SK-N-SH treated with all-trans-retinoic acid at 6 μM for 48 hours (cell line): ENCODE data around the gene ASIC5.
A peak's percentile ranks its signal among the peaks of the same experiment; 100 is the strongest.

Experiments
- ATAC-seq: fragments of 200-7000 bp; cut with Tn5 transposase; 3 replicates; pipeline ENCODE4 v1.9.1; 2020; ENCODE audit warnings: mild to moderate bottlenecking, moderate library complexity
- ARNTL ChIP-seq: fragments of 450-650 bp; formaldehyde crosslinking; IDR thresholded peaks from 2 replicates; pipeline ENCODE4 v1.5.0; 2020; ENCODE audit warnings: low read depth, mild to moderate bottlenecking, moderate library complexity, borderline replicate concordance
- BACH2 ChIP-seq: fragments of 250-450 bp; sonication (Bioruptor Pico); IDR thresholded peaks from 2 replicates; pipeline ENCODE4 v1.9.0; 2021; ENCODE audit warnings: mild to moderate bottlenecking, borderline replicate concordance
- CREB5 ChIP-seq: fragments of 250-450 bp; sonication (Bioruptor Pico); IDR thresholded peaks from 2 replicates; pipeline ENCODE4 v1.5.1; 2020; ENCODE audit warnings: low read depth, mild to moderate bottlenecking, moderate library complexity
- CSDC2 ChIP-seq: fragments of 250-450 bp; sonication (Bioruptor Pico); IDR thresholded peaks from 2 replicates; pipeline ENCODE4 v1.5.0; 2020; ENCODE audit warnings: mild to moderate bottlenecking, moderate library complexity
- CSRNP3 ChIP-seq: fragments of 250-450 bp; sonication (Bioruptor Pico); IDR thresholded peaks from 2 replicates; pipeline ENCODE4 v1.5.1; 2021; ENCODE audit warnings: mild to moderate bottlenecking, moderate library complexity
- ESRRG ChIP-seq: fragments of 250-450 bp; sonication (Bioruptor Pico); IDR thresholded peaks from 2 replicates; pipeline ENCODE4 v1.6.1; 2021; ENCODE audit warnings: mild to moderate bottlenecking
- GLIS3 ChIP-seq: fragments of 250-450 bp; sonication (Bioruptor Pico); IDR thresholded peaks from 2 replicates; pipeline ENCODE4 v1.5.0; 2020; ENCODE audit warnings: mild to moderate bottlenecking, moderate library complexity
- ISL1 ChIP-seq: fragments of 250-450 bp; sonication (Bioruptor Pico); IDR thresholded peaks from 2 replicates; pipeline ENCODE4 v2.1.2; 2022; ENCODE audit warnings: mild to moderate bottlenecking, moderate library complexity
- PATZ1 ChIP-seq: fragments of 250-450 bp; sonication (Bioruptor Pico); IDR thresholded peaks from 2 replicates; pipeline ENCODE4 v1.8.0; 2020; ENCODE audit warnings: mild to moderate bottlenecking, moderate library complexity, borderline replicate concordance
- POU6F1 ChIP-seq: fragments of 250-450 bp; sonication (Bioruptor Pico); IDR thresholded peaks from 2 replicates; pipeline ENCODE4 v1.8.0; 2021; ENCODE audit warnings: low read depth, mild to moderate bottlenecking, moderate library complexity, borderline replicate concordance
- PPARA ChIP-seq: fragments of 250-450 bp; sonication (Bioruptor Pico); IDR thresholded peaks from 2 replicates; pipeline ENCODE4 v1.5.0; 2020; ENCODE audit warnings: mild to moderate bottlenecking, borderline replicate concordance
- RARB ChIP-seq: fragments of 250-450 bp; sonication (Bioruptor Pico); IDR thresholded peaks from 2 replicates; pipeline ENCODE4 v1.8.0; 2021; ENCODE audit warnings: mild to moderate bottlenecking, moderate library complexity
- SNAI2 ChIP-seq: fragments of 250-450 bp; sonication (Bioruptor Pico); IDR thresholded peaks from 2 replicates; pipeline ENCODE4 v1.5.0; 2020; ENCODE audit warnings: mild to moderate bottlenecking, moderate library complexity
- TCF4 ChIP-seq: fragments of 250-450 bp; sonication (Bioruptor Pico); IDR thresholded peaks from 2 replicates; pipeline ENCODE4 v1.8.0; 2021; ENCODE audit warnings: mild to moderate bottlenecking, moderate library complexity, borderline replicate concordance
- TOX ChIP-seq: fragments of 250-450 bp; sonication (Bioruptor Pico); IDR thresholded peaks from 2 replicates; pipeline ENCODE4 v1.8.0; 2021; ENCODE audit warnings: mild to moderate bottlenecking, moderate library complexity, borderline replicate concordance
- TSHZ2 ChIP-seq: fragments of 250-450 bp; sonication (Bioruptor Pico); IDR thresholded peaks from 2 replicates; pipeline ENCODE4 v1.5.0; 2020; ENCODE audit warnings: mild to moderate bottlenecking, moderate library complexity
- ZFP3 ChIP-seq: fragments of 250-450 bp; sonication (Bioruptor Pico); IDR thresholded peaks from 2 replicates; pipeline ENCODE4 v1.5.0; 2020; ENCODE audit warnings: mild to moderate bottlenecking, moderate library complexity
- ZFP30 ChIP-seq: fragments of 450-650 bp; formaldehyde crosslinking; IDR thresholded peaks from 2 replicates; pipeline ENCODE4 v1.5.0; 2022; ENCODE audit warnings: mild to moderate bottlenecking, moderate library complexity
- ZNF565 ChIP-seq: fragments of 450-650 bp; formaldehyde crosslinking; conservative IDR thresholded peaks from 2 replicates; pipeline ENCODE4 v1.5.0; 2020; ENCODE audit warnings: low read depth, mild to moderate bottlenecking, moderate library complexity
- ZNF70 ChIP-seq: fragments of 450-650 bp; formaldehyde crosslinking; IDR thresholded peaks from 2 replicates; pipeline ENCODE4 v1.5.0; 2020; ENCODE audit warnings: mild to moderate bottlenecking, moderate library complexity
- ZNF8 ChIP-seq: fragments of 450-650 bp; formaldehyde crosslinking; IDR thresholded peaks from 2 replicates; pipeline ENCODE4 v1.5.0; 2020; ENCODE audit warnings: mild to moderate bottlenecking, moderate library complexity

The ASIC5 gene

GRCh38 chr4:155854582-155855226, 11.4 kb downstream of the ASIC5 start:
- peak; percentile 32; the same call in 1 of the 3 replicates for ATAC-seq

GRCh38 chr4:155853189-155853588, 12.9 kb downstream of the ASIC5 start:
- no peak for ATAC-seq
- TF ChIP-seq CSRNP3 (CRISPR knock-in tag) (no peak), ZNF70 (CRISPR knock-in tag) (no peak), TOX (CRISPR knock-in tag) (no peak), RARB (no peak), GLIS3 (no peak), TCF4 (CRISPR knock-in tag) (no peak), PPARA (no peak), POU6F1 (no peak), BACH2 (CRISPR knock-in tag) (no peak), ZNF8 (CRISPR knock-in tag) (no peak), ZFP3 (CRISPR knock-in tag) (no peak), TSHZ2 (no peak), ZNF565 (CRISPR knock-in tag) (no peak), ZFP30 (CRISPR knock-in tag) (no peak), ESRRG (CRISPR knock-in tag) (no peak), PATZ1 (CRISPR knock-in tag) (no peak), ISL1 (CRISPR knock-in tag) (no peak), CREB5 (CRISPR knock-in tag) (no peak)

More at GRCh38 chr4:155854582-155855226, 11.4 kb downstream of the ASIC5 start:
- TF ChIP-seq RARB = no peak
- TF ChIP-seq CREB5 (CRISPR knock-in tag) = no peak
- TF ChIP-seq GLIS3 = no peak
- no peak for TF ChIP-seq TCF4 (CRISPR knock-in tag)
- TF ChIP-seq ESRRG (CRISPR knock-in tag) = no peak
- no peak for TF ChIP-seq CSDC2 (CRISPR knock-in tag)
- TF ChIP-seq SNAI2 (CRISPR knock-in tag) = no peak
- TF ChIP-seq ZNF8 (CRISPR knock-in tag) = no peak
- TF ChIP-seq ARNTL (CRISPR knock-in tag) = no peak
- TF ChIP-seq TSHZ2 = no peak
- TF ChIP-seq ZNF565 (CRISPR knock-in tag) = no peak
- no peak for TF ChIP-seq PPARA
